ENCODE data around the gene PHAF1. TPM values are rescaled to one million over a fixed set of nuclear protein-coding genes. Genes with fewer than 3 reads are reported as not detected.

Gene PHAF1
- total and polyA plus RNA-seq, 9 of the 15 experiments (the other 6 are each of a cell fraction or from before 2014, with no cell fraction given), result 5.1 to 25.4 (median 13.8) TPM

DNA sequence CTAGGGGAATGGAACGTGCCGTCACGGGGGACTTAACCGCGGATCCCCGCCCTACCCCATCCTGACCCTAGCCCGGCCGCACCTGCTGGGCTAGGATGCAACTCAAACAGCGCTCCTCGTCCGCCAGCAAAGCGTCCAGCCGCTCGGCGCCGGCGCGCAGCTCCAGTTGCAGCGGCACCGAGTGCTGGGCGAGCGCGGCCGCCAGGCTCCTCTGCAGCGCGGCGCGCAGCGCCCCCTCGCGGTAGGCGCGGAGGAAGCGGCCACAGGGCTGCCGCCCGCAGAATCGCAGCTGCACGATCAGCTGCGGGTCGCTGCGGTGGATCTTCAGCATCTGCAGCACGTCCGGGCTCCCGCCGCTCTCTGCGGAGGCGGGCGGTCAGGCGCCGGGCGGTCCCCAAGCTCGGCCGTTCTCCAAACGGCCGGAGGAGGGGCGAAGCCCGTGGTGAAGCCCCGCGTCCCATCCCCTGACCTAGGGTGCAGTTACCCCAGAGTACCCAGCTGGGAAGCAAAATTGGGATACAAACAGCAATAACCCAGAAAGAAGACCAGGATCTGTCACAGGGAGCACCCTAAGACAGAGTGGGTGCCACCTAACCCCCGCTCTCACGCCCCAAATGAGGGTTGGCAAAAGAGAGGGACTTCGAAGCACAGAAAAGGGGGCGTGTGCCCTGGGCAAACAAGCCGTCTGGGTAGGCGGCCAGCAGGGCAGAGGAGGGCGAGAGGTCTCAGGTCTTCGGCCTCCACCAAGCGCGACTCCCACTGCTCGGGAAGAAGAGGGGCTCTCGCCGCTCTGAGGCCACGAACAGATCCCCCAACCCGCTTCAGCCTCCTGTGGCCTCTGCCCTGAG is 45.8 kb downstream of the PHAF1 start (continued):
- TF ChIP-seq, protein P1, sequence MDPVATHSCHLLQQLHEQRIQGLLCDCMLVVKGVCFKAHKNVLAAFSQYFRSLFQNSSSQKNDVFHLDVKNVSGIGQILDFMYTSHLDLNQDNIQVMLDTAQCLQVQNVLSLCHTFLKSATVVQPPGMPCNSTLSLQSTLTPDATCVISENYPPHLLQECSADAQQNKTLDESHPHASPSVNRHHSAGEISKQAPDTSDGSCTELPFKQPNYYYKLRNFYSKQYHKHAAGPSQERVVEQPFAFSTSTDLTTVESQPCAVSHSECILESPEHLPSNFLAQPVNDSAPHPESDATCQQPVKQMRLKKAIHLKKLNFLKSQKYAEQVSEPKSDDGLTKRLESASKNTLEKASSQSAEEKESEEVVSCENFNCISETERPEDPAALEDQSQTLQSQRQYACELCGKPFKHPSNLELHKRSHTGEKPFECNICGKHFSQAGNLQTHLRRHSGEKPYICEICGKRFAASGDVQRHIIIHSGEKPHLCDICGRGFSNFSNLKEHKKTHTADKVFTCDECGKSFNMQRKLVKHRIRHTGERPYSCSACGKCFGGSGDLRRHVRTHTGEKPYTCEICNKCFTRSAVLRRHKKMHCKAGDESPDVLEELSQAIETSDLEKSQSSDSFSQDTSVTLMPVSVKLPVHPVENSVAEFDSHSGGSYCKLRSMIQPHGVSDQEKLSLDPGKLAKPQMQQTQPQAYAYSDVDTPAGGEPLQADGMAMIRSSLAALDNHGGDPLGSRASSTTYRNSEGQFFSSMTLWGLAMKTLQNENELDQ (CRISPR knock-in tag; IDR thresholded peaks at IDR 0.05; ENCODE audit: borderline replicate concordance), result no peak
- TF ChIP-seq STAG1 (CRISPR knock-in tag; IDR thresholded peaks at IDR 0.05; ENCODE audit: borderline replicate concordance), result peak; percentile 86
- TF ChIP-seq POU5F1 (IDR thresholded peaks at IDR 0.05; ENCODE audit: borderline replicate concordance, low read depth, low read length, partially characterized antibody), result no peak
- TF ChIP-seq, protein P2, sequence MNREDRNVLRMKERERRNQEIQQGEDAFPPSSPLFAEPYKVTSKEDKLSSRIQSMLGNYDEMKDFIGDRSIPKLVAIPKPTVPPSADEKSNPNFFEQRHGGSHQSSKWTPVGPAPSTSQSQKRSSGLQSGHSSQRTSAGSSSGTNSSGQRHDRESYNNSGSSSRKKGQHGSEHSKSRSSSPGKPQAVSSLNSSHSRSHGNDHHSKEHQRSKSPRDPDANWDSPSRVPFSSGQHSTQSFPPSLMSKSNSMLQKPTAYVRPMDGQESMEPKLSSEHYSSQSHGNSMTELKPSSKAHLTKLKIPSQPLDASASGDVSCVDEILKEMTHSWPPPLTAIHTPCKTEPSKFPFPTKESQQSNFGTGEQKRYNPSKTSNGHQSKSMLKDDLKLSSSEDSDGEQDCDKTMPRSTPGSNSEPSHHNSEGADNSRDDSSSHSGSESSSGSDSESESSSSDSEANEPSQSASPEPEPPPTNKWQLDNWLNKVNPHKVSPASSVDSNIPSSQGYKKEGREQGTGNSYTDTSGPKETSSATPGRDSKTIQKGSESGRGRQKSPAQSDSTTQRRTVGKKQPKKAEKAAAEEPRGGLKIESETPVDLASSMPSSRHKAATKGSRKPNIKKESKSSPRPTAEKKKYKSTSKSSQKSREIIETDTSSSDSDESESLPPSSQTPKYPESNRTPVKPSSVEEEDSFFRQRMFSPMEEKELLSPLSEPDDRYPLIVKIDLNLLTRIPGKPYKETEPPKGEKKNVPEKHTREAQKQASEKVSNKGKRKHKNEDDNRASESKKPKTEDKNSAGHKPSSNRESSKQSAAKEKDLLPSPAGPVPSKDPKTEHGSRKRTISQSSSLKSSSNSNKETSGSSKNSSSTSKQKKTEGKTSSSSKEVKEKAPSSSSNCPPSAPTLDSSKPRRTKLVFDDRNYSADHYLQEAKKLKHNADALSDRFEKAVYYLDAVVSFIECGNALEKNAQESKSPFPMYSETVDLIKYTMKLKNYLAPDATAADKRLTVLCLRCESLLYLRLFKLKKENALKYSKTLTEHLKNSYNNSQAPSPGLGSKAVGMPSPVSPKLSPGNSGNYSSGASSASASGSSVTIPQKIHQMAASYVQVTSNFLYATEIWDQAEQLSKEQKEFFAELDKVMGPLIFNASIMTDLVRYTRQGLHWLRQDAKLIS (CRISPR knock-in tag; IDR thresholded peaks at IDR 0.05), result no peak
- TF ChIP-seq ZNF696 (CRISPR knock-in tag; conservative IDR thresholded peaks at IDR 0.05), result no peak
- TF ChIP-seq, protein P3, sequence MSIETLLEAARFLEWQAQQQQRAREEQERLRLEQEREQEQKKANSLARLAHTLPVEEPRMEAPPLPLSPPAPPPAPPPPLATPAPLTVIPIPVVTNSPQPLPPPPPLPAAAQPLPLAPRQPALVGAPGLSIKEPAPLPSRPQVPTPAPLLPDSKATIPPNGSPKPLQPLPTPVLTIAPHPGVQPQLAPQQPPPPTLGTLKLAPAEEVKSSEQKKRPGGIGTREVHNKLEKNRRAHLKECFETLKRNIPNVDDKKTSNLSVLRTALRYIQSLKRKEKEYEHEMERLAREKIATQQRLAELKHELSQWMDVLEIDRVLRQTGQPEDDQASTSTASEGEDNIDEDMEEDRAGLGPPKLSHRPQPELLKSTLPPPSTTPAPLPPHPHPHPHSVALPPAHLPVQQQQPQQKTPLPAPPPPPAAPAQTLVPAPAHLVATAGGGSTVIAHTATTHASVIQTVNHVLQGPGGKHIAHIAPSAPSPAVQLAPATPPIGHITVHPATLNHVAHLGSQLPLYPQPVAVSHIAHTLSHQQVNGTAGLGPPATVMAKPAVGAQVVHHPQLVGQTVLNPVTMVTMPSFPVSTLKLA (conservative IDR thresholded peaks at IDR 0.05), result no peak; a peak in 1 of 4 replicates
- no peak for TF ChIP-seq POLR2H (tag; IDR thresholded peaks at IDR 0.05; ENCODE audit: low read depth)
- TF ChIP-seq EHMT2 (IDR thresholded peaks at IDR 0.05), result no peak
- no peak for TF ChIP-seq GTF2E2 (tag; IDR thresholded peaks at IDR 0.05)
- TF ChIP-seq, protein P4, sequence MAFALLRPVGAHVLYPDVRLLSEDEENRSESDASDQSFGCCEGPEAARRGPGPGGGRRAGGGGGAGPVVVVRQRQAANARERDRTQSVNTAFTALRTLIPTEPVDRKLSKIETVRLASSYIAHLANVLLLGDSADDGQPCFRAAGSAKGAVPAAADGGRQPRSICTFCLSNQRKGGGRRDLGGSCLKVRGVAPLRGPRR (CRISPR knock-in tag; IDR thresholded peaks at IDR 0.05), result no peak
- no peak for TF ChIP-seq ZNF354B (CRISPR knock-in tag; IDR thresholded peaks at IDR 0.05)
- TF ChIP-seq MYNN (IDR thresholded peaks at IDR 0.05), result no peak
- TF ChIP-seq MYNN (CRISPR knock-in tag; IDR thresholded peaks at IDR 0.05), result no peak
- TF ChIP-seq HOXB6 (CRISPR knock-in tag; IDR thresholded peaks at IDR 0.05; ENCODE audit: borderline replicate concordance), result no peak
- TF ChIP-seq, protein P5, sequence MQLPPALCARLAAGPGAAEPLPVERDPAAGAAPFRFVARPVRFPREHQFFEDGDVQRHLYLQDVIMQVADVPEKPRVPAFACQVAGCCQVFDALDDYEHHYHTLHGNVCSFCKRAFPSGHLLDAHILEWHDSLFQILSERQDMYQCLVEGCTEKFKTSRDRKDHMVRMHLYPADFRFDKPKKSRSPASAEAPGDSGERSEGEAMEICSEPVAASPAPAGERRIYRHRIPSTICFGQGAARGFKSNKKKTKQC (CRISPR knock-in tag; IDR thresholded peaks at IDR 0.05), result no peak
- TF ChIP-seq FOS (IDR thresholded peaks at IDR 0.05; ENCODE audit: extremely low read depth, insufficient read length), result no peak
- no peak for TF ChIP-seq TCF7L2 (IDR thresholded peaks at IDR 0.05; ENCODE audit: low read depth, low read length)
- TF ChIP-seq U2AF1 (optimal IDR thresholded peaks at IDR 0.05; ENCODE audit: low read depth, low read length), result no peak
- TF ChIP-seq RFX7 (CRISPR knock-in tag; IDR thresholded peaks at IDR 0.05), result no peak

Measured in K562 (cell line).